HEK293 (cell line): ENCODE measurements around the gene MAPK11.
A peak's percentile ranks its signal among the peaks of the same experiment; 100 is the strongest.

Source experiments
- CTCF ChIA-PET: fragments of 350-600 bp; formaldehyde crosslinking; extraction: SDS; loops from one replicate; lab custom pipeline; 2021; ENCODE audit warnings: antibody characterized with exemption; lab: Yijun Ruan, JAX
- POLR2A ChIA-PET: fragments of 300-600 bp; formaldehyde crosslinking; extraction: SDS; loops from one replicate; lab custom pipeline; 2020; ENCODE audit warnings: antibody characterized with exemption, inconsistent platforms; lab: Yijun Ruan, JAX
- H3K27ac ChIP-seq: fragments of 200-500 bp; sonication (Bioruptor generic); 2 replicates; pipeline ENCODE4 v1.5.1; 2014; ENCODE audit warnings: low read depth, low read length, control low read depth, inconsistent platforms; ENCODE audit errors: extremely low read depth
- H3K36me3 ChIP-seq, 2 experiments: fragments of 200-500 bp in 1 of 2; sonication (Bioruptor generic) in 1 of 2; 1 replicate in 1 of 2; 2 replicates in 1 of 2; pipeline ENCODE4 v1.5.1; 2014 to 2017; ENCODE audit warnings: inconsistent platforms in 2 of 2, low read length in 2 of 2; ENCODE audit not compliant: control insufficient read depth in 2 of 2, insufficient read depth in 1 of 2
- H3K4me1 ChIP-seq: fragments of 200-500 bp; sonication (Bioruptor generic); 2 replicates; pipeline ENCODE4 v1.5.1; 2014; ENCODE audit warnings: mild to moderate bottlenecking, low read length, inconsistent platforms; ENCODE audit not compliant: control insufficient read depth, insufficient read depth
- H3K4me3 ChIP-seq: 2 replicates; pipeline ENCODE4 v1.5.1; 2011; ENCODE audit warnings: low read depth, mild to moderate bottlenecking, control low read depth, low read length, moderate library complexity
- H3K9me3 ChIP-seq: fragments of 200-500 bp; sonication (Bioruptor generic); 2 replicates; pipeline ENCODE4 v1.5.1; 2014; ENCODE audit warnings: low read depth, low read length, inconsistent platforms; ENCODE audit not compliant: control insufficient read depth, insufficient read depth
- EGR2 ChIP-seq: fragments of 450-650 bp; formaldehyde crosslinking; IDR thresholded peaks from 2 replicates; pipeline ENCODE4 v1.5.1; 2016; ENCODE audit warnings: low read depth, missing biosample characterization, missing genetic modification characterization
- GLIS2 ChIP-seq: fragments of 450-650 bp; formaldehyde crosslinking; IDR thresholded peaks from 2 replicates; pipeline ENCODE4 v1.5.1; 2016; ENCODE audit warnings: missing biosample characterization, missing genetic modification characterization
- HOXC10 ChIP-seq: sonication (generic); formaldehyde crosslinking; IDR thresholded peaks from 2 replicates; pipeline ENCODE4 v1.8.1; 2023; ENCODE audit warnings: mild to moderate bottlenecking, missing genetic modification reagents
- MEIS1 ChIP-seq: sonication (generic); formaldehyde crosslinking; IDR thresholded peaks from 2 replicates; pipeline ENCODE4 v1.8.1; 2022; ENCODE audit warnings: missing genetic modification reagents, mild to moderate bottlenecking, borderline replicate concordance
- PATZ1 ChIP-seq: fragments of 450-650 bp; formaldehyde crosslinking; IDR thresholded peaks from 2 replicates; pipeline ENCODE4 v1.5.1; 2016; ENCODE audit warnings: missing biosample characterization, missing genetic modification characterization
- PBX3 ChIP-seq: sonication (generic); formaldehyde crosslinking; IDR thresholded peaks from 2 replicates; pipeline ENCODE4 v1.8.1; 2022; ENCODE audit warnings: mild to moderate bottlenecking, moderate library complexity, missing genetic modification reagents
- ZBTB49 ChIP-seq: fragments of 450-650 bp; formaldehyde crosslinking; IDR thresholded peaks from 2 replicates; pipeline ENCODE4 v1.5.1; 2016; ENCODE audit warnings: missing biosample characterization, missing genetic modification characterization, low read depth
- ZBTB6 ChIP-seq: fragments of 450-650 bp; formaldehyde crosslinking; IDR thresholded peaks from 2 replicates; pipeline ENCODE4 v1.5.1; 2017; ENCODE audit warnings: missing biosample characterization, missing genetic modification characterization
- ZFHX2 ChIP-seq: fragments of 450-650 bp; formaldehyde crosslinking; conservative IDR thresholded peaks from 2 replicates; pipeline ENCODE4 v1.5.1; 2016; ENCODE audit warnings: missing biosample characterization, missing genetic modification characterization
- ZNF184 ChIP-seq: fragments of 450-650 bp; IDR thresholded peaks from 2 replicates; pipeline ENCODE4 v1.5.1; 2018; ENCODE audit warnings: missing biosample characterization, mild to moderate bottlenecking, missing genetic modification characterization
- ZNF19 ChIP-seq: fragments of 450-650 bp; formaldehyde crosslinking; IDR thresholded peaks from 2 replicates; pipeline ENCODE4; 2016; ENCODE audit warnings: missing biosample characterization, missing genetic modification characterization, low read depth
- ZNF280C ChIP-seq: fragments of 450-650 bp; formaldehyde crosslinking; IDR thresholded peaks from 2 replicates; pipeline ENCODE4 v1.5.1; 2016; ENCODE audit warnings: missing biosample characterization, missing genetic modification characterization
- ZNF324 ChIP-seq: fragments of 450-650 bp; formaldehyde crosslinking; IDR thresholded peaks from 2 replicates; pipeline ENCODE4 v1.5.1; 2016; ENCODE audit warnings: missing biosample characterization, missing genetic modification characterization
- ZNF48 ChIP-seq: fragments of 450-650 bp; formaldehyde crosslinking; IDR thresholded peaks from 2 replicates; pipeline ENCODE4 v1.5.1; 2016; ENCODE audit warnings: missing biosample characterization, missing genetic modification characterization
- ZNF544 ChIP-seq: fragments of 450-650 bp; formaldehyde crosslinking; IDR thresholded peaks from 2 replicates; pipeline ENCODE4 v1.5.0; 2017; ENCODE audit warnings: missing biosample characterization, missing genetic modification characterization
- ZNF549 ChIP-seq: fragments of 450-650 bp; IDR thresholded peaks from 2 replicates; pipeline ENCODE4 v1.5.1; 2018; ENCODE audit warnings: missing biosample characterization, missing genetic modification characterization, mild to moderate bottlenecking, inconsistent platforms, moderate library complexity
- ZNF639 ChIP-seq: fragments of 450-650 bp; formaldehyde crosslinking; IDR thresholded peaks from 2 replicates; pipeline ENCODE4 v1.5.1; 2016; ENCODE audit warnings: missing biosample characterization, missing genetic modification characterization
- ZNF658 ChIP-seq: fragments of 450-650 bp; formaldehyde crosslinking; IDR thresholded peaks from 2 replicates; pipeline ENCODE4; 2016; ENCODE audit warnings: missing biosample characterization, missing genetic modification characterization
- ZNF791 ChIP-seq: fragments of 450-650 bp; formaldehyde crosslinking; IDR thresholded peaks from 2 replicates; pipeline ENCODE4 v1.5.1; 2016; ENCODE audit warnings: missing biosample characterization, missing genetic modification characterization
- ZSCAN30 ChIP-seq: fragments of 450-650 bp; IDR thresholded peaks from 2 replicates; pipeline ENCODE4 v1.5.1; 2018; ENCODE audit warnings: missing biosample characterization, mild to moderate bottlenecking, missing genetic modification characterization, moderate library complexity

MAPK11 gene

GRCh38 chr22:50264946-50265669 lies 5.1 kb downstream of the MAPK11 start:
- H3K4me3 ChIP-seq: no peak overlapping the region
- TF ChIP-seq PATZ1 (0 out of 2 replicates have a peak, but pooled peaks have one; percentile 4), ZNF544 (tag by site-specific recombination) (no peak), ZNF280C (tag by site-specific recombination) (no peak), ZNF184 (tag by site-specific recombination) (no peak), ZNF324 (tag by site-specific recombination) (no peak), ZNF791 (tag by site-specific recombination) (no peak), GLIS2 (tag by site-specific recombination) (peak; percentile 21; the same call in 1 of the 2 replicates), ZNF19 (tag by site-specific recombination) (no peak), HOXC10 (CRISPR knock-in tag) (no peak), EGR2 (tag by site-specific recombination) (no peak)
- H3K9me3 ChIP-seq: no peaks in the 10 kb centered on the region
- ChIA-PET CTCF (interaction anchor here (0.9 kb wide), 1 partner anchor 14 kb away, joined by 3 read pairs; the partner anchor contains the start of gene HDAC10), POLR2A (interaction anchor here (1.4 to 2.6 kb wide), 2 partner anchors 14 to 21 kb away, joined by 4 to 12 read pairs; partner anchors contain the start of gene HDAC10)
- 0 out of 2 replicates have a peak overlapping the region, but pooled peaks have one; percentile 1 for H3K27ac ChIP-seq
- H3K4me1 ChIP-seq: peaks cover 11% of the 10 kb centered on the region
- H3K36me3 ChIP-seq: no peaks in the 10 kb centered on the region

GRCh38 chr22:50264104-50264745 lies 6.0 kb downstream of the MAPK11 start:
- H3K4me1 ChIP-seq: peaks cover 11% of the 10 kb centered on the region
- POLR2A ChIA-PET: interaction anchor here (1.0 to 2.6 kb wide), 3 partner anchors 8 to 20 kb away, joined by 3 to 12 read pairs (median 12); partner anchors contain the start of genes HDAC10 and TUBGCP6
- no peak overlapping the region for H3K27ac ChIP-seq
- H3K36me3 ChIP-seq: peaks cover 0 to 3% of the 10 kb centered on the region in 2 experiments; a peak in 2 of 3 replicates
- no peaks in the 10 kb centered on the region for H3K9me3 ChIP-seq
- H3K4me3 ChIP-seq: no peak overlapping the region
- CTCF ChIA-PET: interaction anchor here (0.6 to 2.0 kb wide), 3 partner anchors 10 to 97 kb away, joined by 3 to 4 read pairs (median 3); partner anchors contain the start of gene HDAC10
- TF ChIP-seq ZNF658 (tag by site-specific recombination) (no peak), MEIS1 (CRISPR knock-in tag) (no peak), ZNF639 (no peak), ZNF48 (tag by site-specific recombination) (no peak), ZBTB6 (no peak), ZNF791 (tag by site-specific recombination) (no peak), ZNF549 (tag by site-specific recombination) (no peak), PBX3 (no peak), ZSCAN30 (tag by site-specific recombination) (no peak), ZFHX2 (tag by site-specific recombination) (peak; percentile 75), ZBTB49 (tag by site-specific recombination) (no peak)
